HG02763 (cell line): ENCODE data around the gene STPG2.

Experiments used
- ATAC-seq: cut with Tn5 transposase; IDR thresholded peaks from one replicate; pipeline ENCODE4 v1.9.1; 2021; ENCODE audit warnings: mild to moderate bottlenecking, moderate library complexity; ENCODE audit not compliant: unreplicated experiment

STPG2 gene

DNA sequence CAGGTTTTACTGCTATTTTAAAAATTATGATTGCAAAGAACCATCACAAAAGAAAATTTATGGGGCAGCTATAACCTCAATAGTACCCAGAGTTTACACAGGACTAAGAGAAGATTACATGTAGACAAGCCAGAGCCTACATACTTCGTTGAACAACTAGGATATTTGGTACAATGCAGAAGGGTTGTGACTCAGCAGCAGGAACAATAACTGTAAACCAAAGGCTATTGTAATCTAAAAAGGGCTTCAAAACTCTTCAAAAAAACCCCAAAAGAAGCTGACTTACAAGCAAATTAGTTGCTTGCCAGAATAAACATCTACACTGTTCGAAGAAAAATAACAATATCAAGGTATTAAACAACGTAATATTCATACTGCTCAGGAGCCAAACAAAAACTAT is 618.0 kb downstream of the STPG2 start:
- no peak for ATAC-seq

DNA sequence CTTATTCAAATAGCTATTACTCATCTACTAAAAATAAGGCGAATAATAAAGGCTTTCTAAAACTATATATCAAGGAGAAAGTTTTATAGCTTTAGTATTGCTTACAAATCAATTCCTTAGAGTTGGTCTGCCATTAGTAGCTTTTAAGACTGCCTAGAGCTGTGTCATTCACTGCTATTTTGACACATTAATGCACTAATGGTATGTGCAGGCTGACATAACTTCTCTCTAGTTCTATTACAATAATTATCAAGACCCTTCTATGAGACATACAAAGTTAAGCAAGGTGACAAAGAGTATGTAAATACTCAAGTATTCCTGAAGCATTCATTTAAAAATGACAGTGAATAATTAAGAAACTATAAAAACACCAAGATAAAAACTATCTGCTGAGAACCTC is 625.3 kb downstream of the STPG2 start:
- no peak for ATAC-seq

DNA sequence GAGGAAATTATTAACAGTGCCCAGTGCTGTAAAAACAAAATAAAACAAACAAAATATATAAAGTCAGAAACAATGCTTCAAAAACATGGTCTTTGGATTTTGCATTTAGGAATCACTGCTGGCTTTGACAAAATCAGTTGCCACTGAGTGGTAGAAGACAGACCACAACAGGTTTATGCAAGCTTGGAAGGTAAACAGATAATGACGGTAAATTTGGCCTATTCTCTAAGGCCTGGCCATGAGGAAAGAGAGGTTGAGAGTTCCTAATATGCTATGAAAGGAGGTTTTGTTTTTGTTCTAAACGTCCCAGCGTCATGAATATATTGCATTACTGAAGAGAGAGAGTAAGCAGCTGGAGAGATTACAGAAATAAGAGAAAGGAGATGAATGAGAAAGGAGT is 629.4 kb downstream of the STPG2 start:
- ATAC-seq = no peak
